Tibial nerve (tissue), 4 donors: ENCODE results near the gene MOV10L1.

Source experiments
- EP300 ChIP-seq, 2 donors: sonication (generic); formaldehyde crosslinking; IDR thresholded peaks; one replicate each; pipeline ENCODE4 v1.6.1; 2017; ENCODE audit warnings: antibody characterized with exemption in 2 of 2, mild to moderate bottlenecking in 1 of 2
- POLR2A ChIP-seq, 2 donors: fragments of 450-650 bp; IDR thresholded peaks; one replicate each; pipeline ENCODE4 v1.6.1; 2017; ENCODE audit warnings: antibody characterized with exemption in 2 of 2, mild to moderate bottlenecking in 2 of 2, moderate library complexity in 2 of 2
- TF ChIP-seq, protein P1 (sequence below), 5 experiments: fragments of 200-600 bp in 3 of 5; fragments of 450-650 bp in 2 of 5; sonication (generic) in 3 of 5; IDR thresholded peaks; one replicate each; pipeline ENCODE4 v1.5.1; 2016 to 2019; ENCODE audit warnings: antibody characterized with exemption in 5 of 5, mild to moderate bottlenecking in 3 of 5, moderate library complexity in 2 of 5

DNA sequence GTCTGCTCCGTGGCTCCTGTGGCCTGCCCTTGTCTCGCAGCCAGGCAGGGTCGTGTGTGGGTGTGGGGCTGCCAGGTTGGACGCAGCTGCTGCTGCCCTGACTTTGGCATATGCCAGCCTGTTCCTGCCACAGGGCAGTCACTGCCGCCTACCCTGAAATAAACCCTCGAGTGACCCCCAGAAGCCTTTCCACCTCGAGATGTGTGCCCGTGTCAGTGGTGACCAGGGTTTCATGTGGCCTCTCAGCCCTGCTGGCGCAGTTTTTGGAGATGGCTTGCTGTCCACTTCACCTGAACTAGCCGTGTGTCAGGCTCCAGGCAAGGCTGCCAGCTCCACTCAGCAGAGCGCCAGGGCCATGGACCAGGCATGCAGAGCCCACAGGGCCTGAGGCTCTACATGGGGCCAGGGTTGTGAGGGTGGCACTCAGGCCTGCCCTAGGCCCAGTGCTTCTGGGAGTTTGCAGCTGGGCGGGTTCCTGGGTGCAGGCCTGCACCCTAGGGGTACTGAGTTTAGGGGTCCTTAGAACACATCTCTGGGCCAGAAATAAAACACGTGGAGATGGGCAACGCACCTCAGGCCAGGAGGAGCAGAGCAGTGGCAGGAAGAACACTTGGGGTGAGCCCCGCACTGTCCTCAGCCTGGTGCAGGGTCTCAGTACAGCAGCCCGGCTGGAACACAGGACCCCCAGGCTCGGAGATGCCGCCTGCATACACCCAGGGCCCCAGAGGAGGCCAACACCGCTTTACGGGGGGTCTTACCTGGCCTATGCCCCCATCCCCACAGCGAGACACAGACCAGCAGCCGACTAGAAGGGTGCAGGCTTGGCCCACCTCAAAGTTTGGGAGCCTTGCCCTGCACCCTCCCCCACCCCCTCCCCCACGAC lies 71.9 kb downstream of the MOV10L1 start:
- TF ChIP-seq, protein P1, sequence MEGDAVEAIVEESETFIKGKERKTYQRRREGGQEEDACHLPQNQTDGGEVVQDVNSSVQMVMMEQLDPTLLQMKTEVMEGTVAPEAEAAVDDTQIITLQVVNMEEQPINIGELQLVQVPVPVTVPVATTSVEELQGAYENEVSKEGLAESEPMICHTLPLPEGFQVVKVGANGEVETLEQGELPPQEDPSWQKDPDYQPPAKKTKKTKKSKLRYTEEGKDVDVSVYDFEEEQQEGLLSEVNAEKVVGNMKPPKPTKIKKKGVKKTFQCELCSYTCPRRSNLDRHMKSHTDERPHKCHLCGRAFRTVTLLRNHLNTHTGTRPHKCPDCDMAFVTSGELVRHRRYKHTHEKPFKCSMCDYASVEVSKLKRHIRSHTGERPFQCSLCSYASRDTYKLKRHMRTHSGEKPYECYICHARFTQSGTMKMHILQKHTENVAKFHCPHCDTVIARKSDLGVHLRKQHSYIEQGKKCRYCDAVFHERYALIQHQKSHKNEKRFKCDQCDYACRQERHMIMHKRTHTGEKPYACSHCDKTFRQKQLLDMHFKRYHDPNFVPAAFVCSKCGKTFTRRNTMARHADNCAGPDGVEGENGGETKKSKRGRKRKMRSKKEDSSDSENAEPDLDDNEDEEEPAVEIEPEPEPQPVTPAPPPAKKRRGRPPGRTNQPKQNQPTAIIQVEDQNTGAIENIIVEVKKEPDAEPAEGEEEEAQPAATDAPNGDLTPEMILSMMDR (IDR thresholded peaks at IDR 0.05): no peak
- TF ChIP-seq POLR2A (IDR thresholded peaks at IDR 0.05): no peak
- TF ChIP-seq EP300 (IDR thresholded peaks at IDR 0.05): no peak
